DOHH2 (cell line): ENCODE measurements around the gene FLAD1.

ENCODE experiments used
- H3F3A ChIP-seq: fragments of 200-600 bp; sonication (generic), shearing (Covaris generic); 2 replicates; pipeline ENCODE4 v1.6.0; 2016; ENCODE audit warnings: antibody characterized with exemption, mild to moderate bottlenecking; ENCODE audit not compliant: control insufficient read depth, insufficient read depth
- H3K27ac ChIP-seq: fragments of 200-600 bp; sonication (generic); 2 replicates; pipeline ENCODE4 v1.5.1; 2014; ENCODE audit warnings: low read depth, mild to moderate bottlenecking, low read length, moderate library complexity
- H3K27me3 ChIP-seq: fragments of 200-600 bp; sonication (generic); 2 replicates; pipeline ENCODE4 v1.6.1; 2014; ENCODE audit warnings: mild to moderate bottlenecking, low read length, mixed read lengths; ENCODE audit not compliant: control insufficient read depth
- H3K36me3 ChIP-seq: fragments of 200-600 bp; sonication (generic); 2 replicates; pipeline ENCODE4 v1.6.1; 2014; ENCODE audit warnings: mild to moderate bottlenecking, low read length, moderate library complexity, mixed read lengths; ENCODE audit not compliant: control insufficient read depth
- H3K4me1 ChIP-seq: fragments of 200-600 bp; sonication (generic); 2 replicates; pipeline ENCODE4 v1.6.1; 2014; ENCODE audit warnings: mild to moderate bottlenecking, low read length, mixed read lengths; ENCODE audit not compliant: control insufficient read depth
- H3K4me2 ChIP-seq: fragments of 200-600 bp; sonication (generic); 2 replicates; pipeline ENCODE4 v1.6.0; 2014; ENCODE audit warnings: mild to moderate bottlenecking, low read length, moderate library complexity
- H3K4me3 ChIP-seq: fragments of 200-600 bp; sonication (generic); 2 replicates; pipeline ENCODE4 v1.5.1; 2014; ENCODE audit warnings: mild to moderate bottlenecking, low read length, mixed read lengths
- H3K79me2 ChIP-seq: fragments of 200-600 bp; sonication (generic); 2 replicates; pipeline ENCODE4 v1.6.1; 2014; ENCODE audit warnings: mild to moderate bottlenecking, low read length, mixed read lengths; ENCODE audit not compliant: control insufficient read depth
- H3K9me2 ChIP-seq: fragments of 200-600 bp; sonication (generic); replicated peaks from 2 replicates; pipeline ENCODE4 v1.6.1; 2014; ENCODE audit warnings: mild to moderate bottlenecking, low read length, mixed read lengths; ENCODE audit not compliant: control insufficient read depth
- H3K9me3 ChIP-seq: fragments of 200-600 bp; sonication (generic); 2 replicates; pipeline ENCODE4 v1.6.1; 2014; ENCODE audit warnings: antibody characterized with exemption, low read length, mixed read lengths; ENCODE audit not compliant: control insufficient read depth, insufficient read depth
- H4K20me1 ChIP-seq: fragments of 200-600 bp; sonication (generic); 2 replicates; pipeline ENCODE4 v1.6.0; 2014; ENCODE audit warnings: low read depth, mild to moderate bottlenecking, antibody characterized with exemption, low read length, moderate library complexity; ENCODE audit not compliant: control insufficient read depth, insufficient read depth
- CTCF ChIP-seq: fragments of 200-600 bp; sonication (generic); IDR thresholded peaks from one replicate; pipeline ENCODE4 v1.5.1; 2014; ENCODE audit warnings: antibody characterized with exemption, mild to moderate bottlenecking, low read depth, low read length; ENCODE audit not compliant: poor library complexity, severe bottlenecking
- EZH2phosphoT487 ChIP-seq: fragments of 200-600 bp; sonication (generic); IDR thresholded peaks from 2 replicates; pipeline ENCODE4 v1.6.1; 2017; ENCODE audit warnings: borderline replicate concordance, mild to moderate bottlenecking, antibody characterized with exemption, low read length, moderate library complexity, mixed read lengths

The FLAD1 gene

GRCh38 chr1:154967331-154967950, 15.7 kb upstream of the FLAD1 start:
- H3F3A ChIP-seq = 0 out of 2 replicates have a peak, but pooled peaks cover 5% of the 10 kb centered on the region
- H3K9me2 ChIP-seq = no peaks in the 10 kb centered on the region
- H3K9me3 ChIP-seq = no peaks in the 10 kb centered on the region
- H3K27me3 ChIP-seq = no peaks in the 10 kb centered on the region
- TF ChIP-seq CTCF (no peak), EZH2phosphoT487 (no peak)
- H3K4me3 ChIP-seq = no peak overlapping the region
- H3K79me2 ChIP-seq = peaks cover 48% of the 10 kb centered on the region
- peaks cover 8% of the 10 kb centered on the region; the same call in 1 of the 2 replicates for H4K20me1 ChIP-seq
- peaks cover 31% of the 10 kb centered on the region for H3K4me1 ChIP-seq
- no peak overlapping the region for H3K27ac ChIP-seq
- H3K4me2 ChIP-seq = no peak overlapping the region
- H3K36me3 ChIP-seq = peaks cover 75% of the 10 kb centered on the region

GRCh38 chr1:154968731-154969130, 14.4 kb upstream of the FLAD1 start:
- Histone ChIP-seq H3K4me2 (no peak overlapping the region), H3K9me3 (no peaks in the 10 kb centered on the region), H4K20me1 (peaks cover 8% of the 10 kb centered on the region; the same call in 1 of the 2 replicates), H3K36me3 (peaks cover 68% of the 10 kb centered on the region), H3K9me2 (no peaks in the 10 kb centered on the region), H3K4me1 (peaks cover 31% of the 10 kb centered on the region), H3K4me3 (no peak overlapping the region), H3K27ac (no peak overlapping the region), H3K27me3 (no peaks in the 10 kb centered on the region), H3F3A (0 out of 2 replicates have a peak, but pooled peaks cover 4% of the 10 kb centered on the region), H3K79me2 (peaks cover 48% of the 10 kb centered on the region)
- TF ChIP-seq CTCF = no peak
- TF ChIP-seq EZH2phosphoT487 = no peak

- Histone ChIP-seq H3K79me2 (peaks cover 50% of the 10 kb centered on the region), H3K9me3 (no peaks in the 10 kb centered on the region), H3K27me3 (no peaks in the 10 kb centered on the region), H3K4me1 (peaks cover 30% of the 10 kb centered on the region), H3F3A (0 out of 2 replicates have a peak, but pooled peaks cover 2% of the 10 kb centered on the region), H4K20me1 (peaks cover 8% of the 10 kb centered on the region; the same call in 1 of the 2 replicates), H3K4me2 (no peak overlapping the region), H3K36me3 (peaks cover 65% of the 10 kb centered on the region), H3K27ac (no peak overlapping the region), H3K4me3 (no peak overlapping the region), H3K9me2 (no peaks in the 10 kb centered on the region)
- TF ChIP-seq CTCF (no peak), EZH2phosphoT487 (no peak)
These were observed 13.9 kb upstream of the FLAD1 start for GRCh38 chr1:154969246-154969645.
